ENCODE results near the gene CREB3L2. TPM values are rescaled to one million over a fixed set of nuclear protein-coding genes. Genes with fewer than 3 reads are reported as not detected.

Gene CREB3L2
- total RNA-seq, 1 experiment from 2014 or later, result 41.2 TPM

GRCh38 chr7:137925754-137926153, 76.1 kb downstream of the CREB3L2 start:
- H2AFZ ChIP-seq, result no peak overlapping the region
- no peaks in the 10 kb centered on the region for H3K9me2 ChIP-seq (ENCODE audit: insufficient read depth)
- no peak overlapping the region for H3K27ac ChIP-seq
- intact Hi-C loops (cut with micrococcal nuclease; ENCODE audit: unreplicated experiment), result no loop called here
- peaks cover under 1% of the 10 kb centered on the region; the same call in 1 of the 2 replicates for H3F3A ChIP-seq (ENCODE audit: insufficient read depth, low read depth)
- BruUV-seq (replicated peaks), result no TSS peak
- DNase-seq, result no peak
- H3K4me1 ChIP-seq (replicated peaks; ENCODE audit: insufficient read depth), result peaks cover 8% of the 10 kb centered on the region; the same call in 1 of the 2 replicates
- H3K9me3 ChIP-seq (ENCODE audit: insufficient read depth, low read depth), result no peaks in the 10 kb centered on the region
- no peak overlapping the region for H3K4me3 ChIP-seq
- ChIA-PET CTCF (no interaction called here), POLR2A (ENCODE audit: unreplicated experiment) (no interaction called here)
- H3K79me2 ChIP-seq (ENCODE audit: low read depth), result 0 out of 2 replicates have a peak, but pooled peaks cover 10% of the 10 kb centered on the region
- 0 out of 2 replicates have a peak, but pooled peaks cover 3% of the 10 kb centered on the region for H3K36me3 ChIP-seq (ENCODE audit: low read depth)
- H3K27me3 ChIP-seq (ENCODE audit: insufficient read depth, low read depth), result no peaks in the 10 kb centered on the region
- no peaks in the 10 kb centered on the region for H4K20me1 ChIP-seq (ENCODE audit: insufficient read depth)
- no peak for TF ChIP-seq EZH2 (IDR thresholded peaks at IDR 0.05; ENCODE audit: low read depth)
- no peak for TF ChIP-seq CTCF (conservative IDR thresholded peaks at IDR 0.05)
- no peak overlapping the region for H3K4me2 ChIP-seq

- CTCF ChIA-PET, result no interaction called here
- POLR2A ChIA-PET (ENCODE audit: unreplicated experiment), result no interaction called here
- Histone ChIP-seq H3K27me3 (ENCODE audit: insufficient read depth, low read depth) (no peaks in the 10 kb centered on the region), H3K36me3 (ENCODE audit: low read depth) (0 out of 2 replicates have a peak, but pooled peaks cover 3% of the 10 kb centered on the region), H3K79me2 (ENCODE audit: low read depth) (peaks cover 5% of the 10 kb centered on the region; the same call in 1 of the 2 replicates), H2AFZ (no peak overlapping the region), H3K9me2 (ENCODE audit: insufficient read depth) (no peaks in the 10 kb centered on the region), H3K4me3 (no peak overlapping the region), H3K4me1 (replicated peaks; ENCODE audit: insufficient read depth) (0 out of 2 replicates have a peak, but pooled peaks cover 4% of the 10 kb centered on the region), H4K20me1 (ENCODE audit: insufficient read depth) (no peaks in the 10 kb centered on the region), H3K27ac (no peak overlapping the region), H3K9me3 (ENCODE audit: insufficient read depth, low read depth) (no peaks in the 10 kb centered on the region), H3F3A (ENCODE audit: insufficient read depth, low read depth) (no peaks in the 10 kb centered on the region; the same call in 1 of the 2 replicates), H3K4me2 (no peak overlapping the region)
- no peak for DNase-seq
- TF ChIP-seq CTCF (conservative IDR thresholded peaks at IDR 0.05), result no peak
- no peak for TF ChIP-seq EZH2 (IDR thresholded peaks at IDR 0.05; ENCODE audit: low read depth)
- intact Hi-C loops (cut with micrococcal nuclease; ENCODE audit: unreplicated experiment), result no loop called here
- no TSS peak for BruUV-seq (replicated peaks)
These were observed 76.8 kb downstream of the CREB3L2 start for GRCh38 chr7:137925091-137925490.

GRCh38 chr7:137923380-137923779, 78.5 kb downstream of the CREB3L2 start:
- TF ChIP-seq CTCF (conservative IDR thresholded peaks at IDR 0.05) (no peak), EZH2 (IDR thresholded peaks at IDR 0.05; ENCODE audit: low read depth) (no peak)
- Histone ChIP-seq H3K27ac (no peak overlapping the region), H4K20me1 (ENCODE audit: insufficient read depth) (no peaks in the 10 kb centered on the region), H3K79me2 (ENCODE audit: low read depth) (no peaks in the 10 kb centered on the region; the same call in 1 of the 2 replicates), H2AFZ (no peak overlapping the region), H3K4me2 (no peak overlapping the region), H3K4me3 (no peak overlapping the region), H3K4me1 (replicated peaks; ENCODE audit: insufficient read depth) (0 out of 2 replicates have a peak, but pooled peaks cover 4% of the 10 kb centered on the region), H3K9me2 (ENCODE audit: insufficient read depth) (no peaks in the 10 kb centered on the region), H3K36me3 (ENCODE audit: low read depth) (0 out of 2 replicates have a peak, but pooled peaks cover 3% of the 10 kb centered on the region), H3F3A (ENCODE audit: insufficient read depth, low read depth) (no peaks in the 10 kb centered on the region), H3K9me3 (ENCODE audit: insufficient read depth, low read depth) (no peaks in the 10 kb centered on the region), H3K27me3 (ENCODE audit: insufficient read depth, low read depth) (no peaks in the 10 kb centered on the region)
- intact Hi-C loops (cut with micrococcal nuclease; ENCODE audit: unreplicated experiment), result no loop called here
- CTCF ChIA-PET, result interaction anchor here (0.6 kb wide), 1 partner anchor 788 kb away, joined by 10 read pairs; no protein-coding TSS in a partner anchor
- no peak for DNase-seq
- no TSS peak for BruUV-seq (replicated peaks)
- POLR2A ChIA-PET (ENCODE audit: unreplicated experiment), result no interaction called here

All from PC-9 (cell line).